MV-4-11 (cell line): ENCODE data around the gene TMEM45B.
"Not testable (repeated sequence)": the region's sequence is repeated elsewhere in the genome, so short reads cannot be mapped to it uniquely, and the experiment has no call there.

Experiments used
- DNase-seq: peaks from one replicate; lab custom pipeline; 2025; lab: John Stamatoyannopoulos, UW

The TMEM45B gene

GRCh38 chr11:129815596-129816461, at the start of gene TMEM45B:
Gene TMEM45B (plus strand): TSS chr11:129815848. CDS start chr11:129852483, 36,635 bp downstream.
- no peak for DNase-seq

GRCh38 chr11:129766898-129767604, 48.6 kb upstream of the TMEM45B start:
- peak; percentile 41 for DNase-seq

GRCh38 chr11:129767827-129768226, 47.8 kb upstream of the TMEM45B start:
- no peak for DNase-seq

GRCh38 chr11:129768356-129768755, 47.3 kb upstream of the TMEM45B start:
- no peak for DNase-seq

- no peak for DNase-seq
Observed at GRCh38 chr11:129769059-129769458, 46.6 kb upstream of the TMEM45B start.

- no peak for DNase-seq
Observed at GRCh38 chr11:129770993-129771392, 44.7 kb upstream of the TMEM45B start.

- not testable (repeated sequence) for DNase-seq
Observed at GRCh38 chr11:129771456-129771855, 44.2 kb upstream of the TMEM45B start.

- DNase-seq: no peak
Observed at GRCh38 chr11:129778877-129779276, 36.8 kb upstream of the TMEM45B start.

- no peak for DNase-seq
Observed at GRCh38 chr11:129779342-129779741, 36.3 kb upstream of the TMEM45B start.

GRCh38 chr11:129785383-129786111, 30.1 kb upstream of the TMEM45B start:
- DNase-seq: peak; percentile 57

GRCh38 chr11:129786112-129786416, 29.6 kb upstream of the TMEM45B start:
- not testable (repeated sequence) for DNase-seq

GRCh38 chr11:129787532-129788155, 28.0 kb upstream of the TMEM45B start:
- no peak for DNase-seq

GRCh38 chr11:129788278-129788677, 27.4 kb upstream of the TMEM45B start:
- DNase-seq: no peak

- peak; percentile 20 for DNase-seq
Observed at GRCh38 chr11:129790106-129790505, 25.5 kb upstream of the TMEM45B start.

- DNase-seq: no peak
Observed at GRCh38 chr11:129791515-129791914, 24.1 kb upstream of the TMEM45B start.

- no peak for DNase-seq
Observed at GRCh38 chr11:129792663-129793062, 23.0 kb upstream of the TMEM45B start.

GRCh38 chr11:129795089-129795488, 20.6 kb upstream of the TMEM45B start:
- DNase-seq: no peak

GRCh38 chr11:129798212-129798611, 17.4 kb upstream of the TMEM45B start:
- DNase-seq: no peak

- DNase-seq: not testable (repeated sequence)
Observed at GRCh38 chr11:129800162-129800561, 15.5 kb upstream of the TMEM45B start.

GRCh38 chr11:129800655-129801054, 15.0 kb upstream of the TMEM45B start:
- no peak for DNase-seq

GRCh38 chr11:129803533-129803932, 12.1 kb upstream of the TMEM45B start:
- DNase-seq: no peak

GRCh38 chr11:129804012-129804411, 11.6 kb upstream of the TMEM45B start:
- no peak for DNase-seq
